Parathyroid adenoma (tissue), 2 donors: Measurements from ENCODE around the gene SVIL.

Source experiments
- H2AFZ ChIP-seq: fragments of 300-600 bp; sonication (generic); one replicate; pipeline ENCODE4 v1.7.0; 2017; ENCODE audit warnings: antibody characterized with exemption, mild to moderate bottlenecking
- H3K27ac ChIP-seq: fragments of 300-600 bp; sonication (generic); one replicate; pipeline ENCODE4 v1.7.0; 2017
- H3K27me3 ChIP-seq: fragments of 300-600 bp; sonication (generic); one replicate; pipeline ENCODE4 v1.7.0; 2017; ENCODE audit warnings: low read length; ENCODE audit not compliant: control insufficient read depth, insufficient read depth
- H3K36me3 ChIP-seq: fragments of 300-600 bp; sonication (generic); one replicate; pipeline ENCODE4 v1.7.0; 2017; ENCODE audit warnings: low read length; ENCODE audit not compliant: control insufficient read depth, insufficient read depth
- H3K4me1 ChIP-seq: fragments of 300-600 bp; sonication (generic); one replicate; pipeline ENCODE4 v1.7.0; 2017; ENCODE audit warnings: control low read depth
- H3K4me2 ChIP-seq: fragments of 300-600 bp; sonication (generic); one replicate; pipeline ENCODE4 v1.7.0; 2017; ENCODE audit warnings: low read length
- H3K4me3 ChIP-seq: fragments of 300-600 bp; sonication (generic); one replicate; pipeline ENCODE4 v1.7.0; 2017; ENCODE audit warnings: low read depth, low read length
- H3K79me2 ChIP-seq: fragments of 300-600 bp; sonication (generic); one replicate; pipeline ENCODE4 v1.7.0; 2017; ENCODE audit warnings: control low read depth
- H3K9ac ChIP-seq: fragments of 300-600 bp; sonication (generic); one replicate; pipeline ENCODE4 v1.7.0; 2017; ENCODE audit warnings: mild to moderate bottlenecking
- H3K9me3 ChIP-seq: fragments of 300-600 bp; sonication (generic); one replicate; pipeline ENCODE4 v1.7.0; 2017; ENCODE audit warnings: low read length; ENCODE audit not compliant: control insufficient read depth
- CTCF ChIP-seq: fragments of 300-600 bp; sonication (generic); IDR thresholded peaks from one replicate; pipeline ENCODE4 v1.7.0; 2017; ENCODE audit warnings: antibody characterized with exemption, mild to moderate bottlenecking
- donor health status: primary hyperparathyroidism.

Gene SVIL

GRCh38 chr10:29596826-29597225 lies 37.9 kb downstream of the SVIL start:
- H3K4me1 ChIP-seq, result peaks cover 9% of the 10 kb centered on the region
- H3K4me3 ChIP-seq, result no peak overlapping the region

GRCh38 chr10:29596356-29596755 lies 38.4 kb downstream of the SVIL start:
- Histone ChIP-seq H3K36me3 (no peaks in the 10 kb centered on the region), H2AFZ (no peak overlapping the region), H3K4me3 (no peak overlapping the region), H3K27me3 (no peaks in the 10 kb centered on the region), H3K4me2 (no peak overlapping the region), H3K79me2 (peaks cover 12% of the 10 kb centered on the region), H3K4me1 (peaks cover 9% of the 10 kb centered on the region), H3K9ac (no peak overlapping the region), H3K27ac (no peak overlapping the region), H3K9me3 (no peaks in the 10 kb centered on the region)
- no peak for TF ChIP-seq CTCF

More at GRCh38 chr10:29596826-29597225, 37.9 kb downstream of the SVIL start:
- no peaks in the 10 kb centered on the region for H3K9me3 ChIP-seq
- TF ChIP-seq CTCF, result no peak
- no peak overlapping the region for H2AFZ ChIP-seq
- no peaks in the 10 kb centered on the region for H3K27me3 ChIP-seq
- peaks cover 12% of the 10 kb centered on the region for H3K79me2 ChIP-seq
- no peaks in the 10 kb centered on the region for H3K36me3 ChIP-seq
- no peak overlapping the region for H3K27ac ChIP-seq
- H3K9ac ChIP-seq, result no peak overlapping the region
- H3K4me2 ChIP-seq, result no peak overlapping the region

- no peaks in the 10 kb centered on the region for H3K36me3 ChIP-seq
- no peaks in the 10 kb centered on the region for H3K9me3 ChIP-seq
- peaks cover 12% of the 10 kb centered on the region for H3K79me2 ChIP-seq
- no peak for TF ChIP-seq CTCF
- H3K4me1 ChIP-seq, result peaks cover 9% of the 10 kb centered on the region
- no peak overlapping the region for H3K4me2 ChIP-seq
- no peak overlapping the region for H3K9ac ChIP-seq
- H3K4me3 ChIP-seq, result no peak overlapping the region
- H2AFZ ChIP-seq, result no peak overlapping the region
- H3K27ac ChIP-seq, result no peak overlapping the region
- no peaks in the 10 kb centered on the region for H3K27me3 ChIP-seq
Observed at GRCh38 chr10:29595636-29596225, 39.0 kb downstream of the SVIL start.

GRCh38 chr10:29595146-29595545 lies 39.6 kb downstream of the SVIL start:
- H3K4me3 ChIP-seq, result no peak overlapping the region
- no peak overlapping the region for H3K4me2 ChIP-seq
- TF ChIP-seq CTCF, result no peak
- no peaks in the 10 kb centered on the region for H3K36me3 ChIP-seq
- peaks cover 12% of the 10 kb centered on the region for H3K79me2 ChIP-seq
- no peaks in the 10 kb centered on the region for H3K9me3 ChIP-seq
- H3K9ac ChIP-seq, result no peak overlapping the region
- H3K4me1 ChIP-seq, result peaks cover 14% of the 10 kb centered on the region
- H2AFZ ChIP-seq, result no peak overlapping the region
- no peaks in the 10 kb centered on the region for H3K27me3 ChIP-seq
- H3K27ac ChIP-seq, result no peak overlapping the region

- Histone ChIP-seq H3K4me2 (no peak overlapping the region), H3K27me3 (no peaks in the 10 kb centered on the region), H3K4me1 (peaks cover 19% of the 10 kb centered on the region), H3K9ac (no peak overlapping the region), H2AFZ (no peak overlapping the region), H3K36me3 (no peaks in the 10 kb centered on the region), H3K27ac (no peak overlapping the region), H3K4me3 (no peak overlapping the region), H3K79me2 (no peaks in the 10 kb centered on the region), H3K9me3 (no peaks in the 10 kb centered on the region)
- no peak for TF ChIP-seq CTCF
Observed at GRCh38 chr10:29591651-29591968, 43.2 kb downstream of the SVIL start.
